HepG2 (cell line): ENCODE results near the gene TRIM8. TPM values are rescaled to one million over a fixed set of nuclear protein-coding genes. Genes with fewer than 3 reads are reported as not detected.

Experiments
- ARHGAP35 ChIP-seq: sonication (generic); formaldehyde crosslinking; IDR thresholded peaks from 2 replicates; pipeline ENCODE4 v1.9.0; 2022; ENCODE audit warnings: mild to moderate bottlenecking, inconsistent platforms, moderate library complexity, missing genetic modification reagents, borderline replicate concordance
- ARNT2 ChIP-seq: sonication (generic); formaldehyde crosslinking; IDR thresholded peaks from 2 replicates; pipeline ENCODE4 v1.8.0; 2022; ENCODE audit warnings: mild to moderate bottlenecking, low read depth, missing genetic modification reagents, moderate library complexity
- CREM ChIP-seq, 2 experiments: sonication (generic) in 1 of 2; formaldehyde crosslinking in 1 of 2; IDR thresholded peaks; 2 replicates each; pipeline versions ENCODE4 v1.4.0 to v1.6.1; 2016 to 2020; ENCODE audit warnings: antibody characterized with exemption in 1 of 2, mild to moderate bottlenecking in 1 of 2, missing genetic modification reagents in 1 of 2
- ELF3 ChIP-seq: IDR thresholded peaks from 2 replicates; pipeline ENCODE4 v1.6.1; 2016; ENCODE audit warnings: missing genetic modification reagents, missing compliant biosample characterization
- FOXK2 ChIP-seq: fragments of 450-650 bp; IDR thresholded peaks from 2 replicates; pipeline ENCODE4 v1.6.1; 2016
- GZF1 ChIP-seq: sonication (generic); formaldehyde crosslinking; IDR thresholded peaks from 2 replicates; pipeline ENCODE4 v1.5.1; 2020; ENCODE audit warnings: mild to moderate bottlenecking, missing genetic modification reagents
- KDM5A ChIP-seq: fragments of 200-600 bp; sonication (generic); IDR thresholded peaks from 2 replicates; pipeline ENCODE4 v1.7.0; 2018; ENCODE audit warnings: antibody characterized with exemption, mild to moderate bottlenecking, low read length, borderline replicate concordance
- MBNL3 ChIP-seq: fragments of 250-450 bp; sonication (Bioruptor Pico); conservative IDR thresholded peaks from 2 replicates; pipeline ENCODE4 v1.8.0; 2022; ENCODE audit warnings: mild to moderate bottlenecking, inconsistent platforms
- MIER3 ChIP-seq: IDR thresholded peaks from 2 replicates; pipeline ENCODE4 v1.6.1; 2016; ENCODE audit warnings: missing compliant biosample characterization, borderline replicate concordance
- POLR2AphosphoS5 ChIP-seq: IDR thresholded peaks from 2 replicates; pipeline ENCODE4 v1.6.1; 2012; ENCODE audit warnings: low read depth, low read length
- RXRB ChIP-seq: IDR thresholded peaks from 2 replicates; pipeline ENCODE4 v1.6.1; 2016; ENCODE audit warnings: borderline replicate concordance, missing genetic modification reagents, missing compliant biosample characterization
- SOX13 ChIP-seq, 3 experiments: fragments of 450-650 bp in 1 of 3; sonication (generic) in 1 of 3; formaldehyde crosslinking in 1 of 3; IDR thresholded peaks in 2 of 3; conservative IDR thresholded peaks in 1 of 3; 2 replicates each; pipeline versions ENCODE4 v1.5.0 to v1.6.1; 2016 to 2020; ENCODE audit warnings: antibody characterized with exemption in 1 of 3, mild to moderate bottlenecking in 1 of 3, missing compliant biosample characterization in 1 of 3, missing genetic modification reagents in 1 of 3, moderate library complexity in 1 of 3
- TCF7 ChIP-seq: sonication (generic); IDR thresholded peaks from 2 replicates; pipeline ENCODE4 v1.6.1; 2016; ENCODE audit warnings: antibody characterized with exemption, low read depth
- ZNF317 ChIP-seq: sonication (generic); formaldehyde crosslinking; IDR thresholded peaks from 2 replicates; pipeline ENCODE4 v1.5.0; 2020; ENCODE audit warnings: mild to moderate bottlenecking, missing genetic modification reagents
- ZNF543 ChIP-seq: sonication (generic); formaldehyde crosslinking; IDR thresholded peaks from 2 replicates; pipeline ENCODE4 v1.4.0; 2020; ENCODE audit warnings: mild to moderate bottlenecking, missing genetic modification reagents
- ZNF558 ChIP-seq: sonication (generic); formaldehyde crosslinking; IDR thresholded peaks from 2 replicates; pipeline ENCODE4 v1.9.0; 2022; ENCODE audit warnings: mild to moderate bottlenecking, missing genetic modification reagents, borderline replicate concordance
- ZNF644 ChIP-seq: IDR thresholded peaks from 2 replicates; pipeline ENCODE4 v1.6.1; 2016; ENCODE audit warnings: low read depth
- ZNF775 ChIP-seq: sonication (generic); formaldehyde crosslinking; IDR thresholded peaks from 2 replicates; pipeline ENCODE4 v1.4.0; 2020; ENCODE audit warnings: missing genetic modification reagents, mild to moderate bottlenecking, moderate library complexity, borderline replicate concordance
- ZNF879 ChIP-seq: sonication (generic); formaldehyde crosslinking; IDR thresholded peaks from 2 replicates; pipeline ENCODE4 v1.8.1; 2023; ENCODE audit warnings: missing genetic modification reagents
- ZSCAN12 ChIP-seq: sonication (generic); formaldehyde crosslinking; IDR thresholded peaks from 2 replicates; pipeline ENCODE4 v1.9.0; 2021; ENCODE audit warnings: mild to moderate bottlenecking, missing genetic modification reagents
- polyA plus RNA-seq, 8 experiments: library from polyadenylated mRNA; depleted of rRNA in 3 of 8; stranded (reverse) in 7 of 8; unstranded in 1 of 8; fragments of >200 nt; fragmentation: Illumina TruSeq in 4 of 8; extraction: Trizol in 4 of 8; gene quantifications; 2 replicates each; pipeline versions ENCODE4 v1.2.1 to v1.2.3, GENCODE V29; 2011 to 2016; ENCODE audit warnings: low read depth in 4 of 8, missing spikeins in 1 of 8, mixed read lengths in 1 of 8; ENCODE audit not compliant: insufficient read depth in 1 of 8
- total RNA-seq, 5 experiments: library from RNA; depleted of rRNA; stranded (reverse); fragments of >200 nt; fragmentation: Illumina TruSeq; extraction: Trizol; gene quantifications; 2 replicates each; pipeline ENCODE4 v1.2.3, GENCODE V29; 2016; ENCODE audit warnings: low read depth in 1 of 5
- TF ChIP-seq, protein P1 (sequence below): sonication (generic); formaldehyde crosslinking; IDR thresholded peaks from 2 replicates; pipeline ENCODE4 v1.5.0; 2020; ENCODE audit warnings: mild to moderate bottlenecking, missing genetic modification reagents
- TF ChIP-seq, protein P2 (sequence below): sonication (generic); formaldehyde crosslinking; IDR thresholded peaks from 2 replicates; pipeline ENCODE4 v1.4.0; 2020; ENCODE audit warnings: missing genetic modification reagents

TRIM8 gene
- total and polyA plus RNA-seq, 2 of the 13 experiments (the other 11 are each of a cell fraction or from before 2014, with no cell fraction given): 38.9 to 66.5 TPM

DNA sequence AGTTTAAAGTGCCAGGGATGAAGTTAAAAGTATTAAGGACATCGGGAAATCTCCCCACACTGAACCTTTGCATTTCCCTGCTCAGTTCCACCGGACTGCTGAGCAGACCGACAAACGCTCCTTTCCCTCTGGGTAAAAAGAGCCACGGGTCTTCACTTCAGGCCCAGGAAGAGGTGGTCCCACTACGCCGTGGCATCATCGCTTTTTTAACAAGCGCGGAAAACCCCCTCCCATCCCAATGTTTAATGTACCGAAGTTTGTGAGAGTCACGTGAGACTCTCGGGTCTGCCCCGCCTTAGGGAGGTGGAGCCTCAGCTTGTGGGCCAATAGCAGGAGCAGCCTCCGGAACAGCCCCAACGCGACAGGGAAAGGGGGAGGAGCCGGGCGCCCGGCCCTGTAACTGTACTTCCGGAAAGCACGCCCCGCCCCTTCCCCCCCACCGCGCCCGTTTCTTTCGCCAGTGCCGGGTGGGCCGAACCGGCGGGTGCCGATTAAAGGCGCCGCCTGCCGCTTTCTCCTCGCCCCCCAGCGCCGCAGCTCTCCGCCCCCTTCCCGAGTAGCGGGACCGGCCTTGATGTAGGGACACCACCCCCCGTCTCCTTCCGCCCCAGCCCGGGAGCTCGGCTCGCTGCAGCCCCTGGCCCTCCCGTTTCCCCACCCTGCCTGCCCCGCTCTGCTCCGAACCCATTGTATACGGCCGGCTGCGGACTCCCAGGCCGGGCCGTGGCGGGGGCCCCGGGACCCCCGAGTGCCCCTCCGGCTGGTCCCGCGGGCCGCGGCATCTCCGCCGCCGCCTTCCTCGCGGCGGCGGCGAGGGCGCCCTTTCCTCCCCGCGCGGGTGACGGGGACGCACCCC is 2.2 kb upstream of the TRIM8 start (continued):
- TF ChIP-seq, protein P1, sequence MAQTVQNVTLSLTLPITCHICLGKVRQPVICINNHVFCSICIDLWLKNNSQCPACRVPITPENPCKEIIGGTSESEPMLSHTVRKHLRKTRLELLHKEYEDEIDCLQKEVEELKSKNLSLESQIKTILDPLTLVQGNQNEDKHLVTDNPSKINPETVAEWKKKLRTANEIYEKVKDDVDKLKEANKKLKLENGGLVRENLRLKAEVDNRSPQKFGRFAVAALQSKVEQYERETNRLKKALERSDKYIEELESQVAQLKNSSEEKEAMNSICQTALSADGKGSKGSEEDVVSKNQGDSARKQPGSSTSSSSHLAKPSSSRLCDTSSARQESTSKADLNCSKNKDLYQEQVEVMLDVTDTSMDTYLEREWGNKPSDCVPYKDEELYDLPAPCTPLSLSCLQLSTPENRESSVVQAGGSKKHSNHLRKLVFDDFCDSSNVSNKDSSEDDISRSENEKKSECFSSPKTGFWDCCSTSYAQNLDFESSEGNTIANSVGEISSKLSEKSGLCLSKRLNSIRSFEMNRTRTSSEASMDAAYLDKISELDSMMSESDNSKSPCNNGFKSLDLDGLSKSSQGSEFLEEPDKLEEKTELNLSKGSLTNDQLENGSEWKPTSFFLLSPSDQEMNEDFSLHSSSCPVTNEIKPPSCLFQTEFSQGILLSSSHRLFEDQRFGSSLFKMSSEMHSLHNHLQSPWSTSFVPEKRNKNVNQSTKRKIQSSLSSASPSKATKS (CRISPR knock-in tag): no peak
- TF ChIP-seq ZNF558 (CRISPR knock-in tag): no peak
- no peak for TF ChIP-seq ZSCAN12 (CRISPR knock-in tag)
- TF ChIP-seq, protein P2, sequence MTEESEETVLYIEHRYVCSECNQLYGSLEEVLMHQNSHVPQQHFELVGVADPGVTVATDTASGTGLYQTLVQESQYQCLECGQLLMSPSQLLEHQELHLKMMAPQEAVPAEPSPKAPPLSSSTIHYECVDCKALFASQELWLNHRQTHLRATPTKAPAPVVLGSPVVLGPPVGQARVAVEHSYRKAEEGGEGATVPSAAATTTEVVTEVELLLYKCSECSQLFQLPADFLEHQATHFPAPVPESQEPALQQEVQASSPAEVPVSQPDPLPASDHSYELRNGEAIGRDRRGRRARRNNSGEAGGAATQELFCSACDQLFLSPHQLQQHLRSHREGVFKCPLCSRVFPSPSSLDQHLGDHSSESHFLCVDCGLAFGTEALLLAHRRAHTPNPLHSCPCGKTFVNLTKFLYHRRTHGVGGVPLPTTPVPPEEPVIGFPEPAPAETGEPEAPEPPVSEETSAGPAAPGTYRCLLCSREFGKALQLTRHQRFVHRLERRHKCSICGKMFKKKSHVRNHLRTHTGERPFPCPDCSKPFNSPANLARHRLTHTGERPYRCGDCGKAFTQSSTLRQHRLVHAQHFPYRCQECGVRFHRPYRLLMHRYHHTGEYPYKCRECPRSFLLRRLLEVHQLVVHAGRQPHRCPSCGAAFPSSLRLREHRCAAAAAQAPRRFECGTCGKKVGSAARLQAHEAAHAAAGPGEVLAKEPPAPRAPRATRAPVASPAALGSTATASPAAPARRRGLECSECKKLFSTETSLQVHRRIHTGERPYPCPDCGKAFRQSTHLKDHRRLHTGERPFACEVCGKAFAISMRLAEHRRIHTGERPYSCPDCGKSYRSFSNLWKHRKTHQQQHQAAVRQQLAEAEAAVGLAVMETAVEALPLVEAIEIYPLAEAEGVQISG (CRISPR knock-in tag): peak; percentile 50; the same call in 1 of the 2 replicates
- no peak for TF ChIP-seq ARHGAP35
- peak; percentile 91 for TF ChIP-seq TCF7
- no peak for TF ChIP-seq SOX13 (IDR thresholded peaks at IDR 0.05)
- peak in 1 of 2 experiments; percentile 54; a peak in 1 of 4 replicates for TF ChIP-seq SOX13 (CRISPR knock-in tag; conservative IDR thresholded peaks at IDR 0.05 in 1 of 2, IDR thresholded peaks at IDR 0.05 in 1 of 2)
- peak; percentile 47; the same call in 1 of the 2 replicates for TF ChIP-seq KDM5A
- TF ChIP-seq CREM (IDR thresholded peaks at IDR 0.05): peak; percentile 14; the same call in 1 of the 2 replicates
- no peak for TF ChIP-seq CREM (CRISPR knock-in tag; IDR thresholded peaks at IDR 0.05)
- TF ChIP-seq POLR2AphosphoS5: peak; percentile 48
- TF ChIP-seq RXRB (CRISPR knock-in tag): peak; percentile 23; the same call in 1 of the 2 replicates
- TF ChIP-seq ZNF775 (CRISPR knock-in tag): no peak
- TF ChIP-seq ZNF317 (CRISPR knock-in tag): 0 out of 2 replicates have a peak, but pooled peaks have one; percentile 8
- no peak for TF ChIP-seq ZNF879
- peak; percentile 57; the same call in 1 of the 2 replicates for TF ChIP-seq ELF3 (CRISPR knock-in tag)
- TF ChIP-seq ZNF543: 0 out of 2 replicates have a peak, but pooled peaks have one; percentile 12
- TF ChIP-seq MIER3: peak; percentile 49; the same call in 1 of the 2 replicates
- no peak for TF ChIP-seq MBNL3 (CRISPR knock-in tag)
- no peak for TF ChIP-seq FOXK2
- no peak for TF ChIP-seq ZNF644 (CRISPR knock-in tag)
- no peak for TF ChIP-seq ARNT2 (CRISPR knock-in tag)
- TF ChIP-seq GZF1 (CRISPR knock-in tag): no peak
